H9 (cell line): ENCODE measurements around the gene ST6GAL1. TPM values are rescaled to one million over a fixed set of nuclear protein-coding genes. Genes with fewer than 3 reads are reported as not detected.

Experiments used
- DNase-seq: peaks from one replicate; pipeline ENCODE4 v3.0.0-alpha.2; 2017
- H2AFZ ChIP-seq: one replicate; pipeline ENCODE4 v1.6.1; 2013; ENCODE audit warnings: mild to moderate bottlenecking, low read length, control low read depth, moderate library complexity
- H2AK5ac ChIP-seq: 2 replicates; pipeline ENCODE4 v1.6.1; 2013; ENCODE audit warnings: low read length, control low read depth, mixed read lengths; ENCODE audit not compliant: insufficient read length
- H2BK120ac ChIP-seq: one replicate; pipeline ENCODE4 v1.6.1; 2013; ENCODE audit warnings: low read depth, mild to moderate bottlenecking, low read length, control low read depth, inconsistent platforms; ENCODE audit not compliant: poor library complexity, severe bottlenecking
- H2BK12ac ChIP-seq: 2 replicates; pipeline ENCODE4 v1.6.1; 2013; ENCODE audit warnings: low read length, control low read depth, mixed read lengths, low read depth; ENCODE audit not compliant: insufficient read length
- H2BK15ac ChIP-seq: 2 replicates; pipeline ENCODE4 v1.6.1; 2013; ENCODE audit warnings: low read depth, low read length, control low read depth
- H2BK20ac ChIP-seq: one replicate; pipeline ENCODE4 v1.6.1; 2013; ENCODE audit warnings: low read depth, mild to moderate bottlenecking, low read length, control low read depth, inconsistent platforms; ENCODE audit not compliant: poor library complexity, severe bottlenecking
- H2BK5ac ChIP-seq: 2 replicates; pipeline ENCODE4 v1.6.1; 2013; ENCODE audit warnings: low read length, control low read depth, mixed read lengths; ENCODE audit not compliant: insufficient read length
- H3K14ac ChIP-seq: 2 replicates; pipeline ENCODE4 v1.6.1; 2013; ENCODE audit warnings: low read length, control low read depth; ENCODE audit not compliant: insufficient read depth
- H3K18ac ChIP-seq: 2 replicates; pipeline ENCODE4 v1.6.1; 2013; ENCODE audit warnings: low read depth, mild to moderate bottlenecking, mixed read lengths, low read length, control low read depth; ENCODE audit not compliant: insufficient read length
- H3K23ac ChIP-seq: 2 replicates; pipeline ENCODE4 v1.6.1; 2013; ENCODE audit warnings: low read length, control low read depth, mixed read lengths, low read depth; ENCODE audit not compliant: insufficient read length
- H3K23me2 ChIP-seq: 2 replicates; pipeline ENCODE4 v1.6.1; 2013; ENCODE audit warnings: low read depth, mild to moderate bottlenecking, mixed read lengths, low read length, control low read depth; ENCODE audit not compliant: insufficient read length, poor library complexity, severe bottlenecking
- H3K27ac ChIP-seq: 2 replicates; pipeline ENCODE4 v1.5.1; 2013; ENCODE audit warnings: low read length, control low read depth, mixed read lengths, low read depth; ENCODE audit not compliant: insufficient read length
- H3K27me3 ChIP-seq: 2 replicates; pipeline ENCODE4 v1.6.1; 2013; ENCODE audit warnings: low read length, control low read depth, inconsistent platforms; ENCODE audit not compliant: insufficient read depth
- H3K4ac ChIP-seq: 2 replicates; pipeline ENCODE4 v1.6.1; 2013; ENCODE audit warnings: low read depth, mild to moderate bottlenecking, control low read depth, inconsistent platforms, low read length, moderate library complexity
- H3K4me1 ChIP-seq: 2 replicates; pipeline ENCODE4 v1.6.1; 2013; ENCODE audit warnings: low read length, control low read depth, inconsistent platforms; ENCODE audit not compliant: insufficient read depth
- H3K4me2 ChIP-seq: 2 replicates; pipeline ENCODE4 v1.6.1; 2013; ENCODE audit warnings: low read length, control low read depth, mixed read lengths; ENCODE audit not compliant: insufficient read length, insufficient read depth
- H3K56ac ChIP-seq: 2 replicates; pipeline ENCODE4 v1.6.1; 2013; ENCODE audit warnings: low read depth, mild to moderate bottlenecking, mixed read lengths, low read length, control low read depth; ENCODE audit not compliant: insufficient read length
- H3K79me1 ChIP-seq: 2 replicates; pipeline ENCODE4 v1.6.1; 2013; ENCODE audit warnings: low read depth, mild to moderate bottlenecking, moderate library complexity, low read length, control low read depth, inconsistent platforms; ENCODE audit not compliant: insufficient read depth, poor library complexity, severe bottlenecking
- H3K79me2 ChIP-seq: 2 replicates; pipeline ENCODE4 v1.6.1; 2013; ENCODE audit warnings: low read length, control low read depth, inconsistent platforms; ENCODE audit not compliant: insufficient read depth
- H3K9ac ChIP-seq: 2 replicates; pipeline ENCODE4 v1.6.1; 2013; ENCODE audit warnings: low read length, control low read depth, mixed read lengths; ENCODE audit not compliant: insufficient read length; ENCODE audit errors: extremely low read depth
- H3K9me3 ChIP-seq: one replicate; pipeline ENCODE4 v1.6.1; 2013; ENCODE audit warnings: low read depth, low read length, inconsistent platforms; ENCODE audit not compliant: control insufficient read depth
- H3T11ph ChIP-seq: one replicate; pipeline ENCODE4 v1.6.1; 2013; ENCODE audit warnings: mild to moderate bottlenecking, low read length, control low read depth, inconsistent platforms
- H4K20me1 ChIP-seq: one replicate; pipeline ENCODE4 v1.6.1; 2013; ENCODE audit not compliant: control insufficient read depth, insufficient read length, insufficient read depth
- H4K5ac ChIP-seq: 2 replicates; pipeline ENCODE4 v1.6.1; 2013; ENCODE audit warnings: low read depth, mild to moderate bottlenecking, mixed read lengths, low read length, control low read depth; ENCODE audit not compliant: insufficient read length
- H4K8ac ChIP-seq: replicated peaks from 2 replicates; pipeline ENCODE4 v1.6.1; 2013; ENCODE audit warnings: low read length, control low read depth, mixed read lengths, low read depth; ENCODE audit not compliant: insufficient read length
- H4K91ac ChIP-seq: 2 replicates; pipeline ENCODE4 v1.6.1; 2013; ENCODE audit warnings: low read depth, mild to moderate bottlenecking, moderate library complexity, mixed read lengths, low read length, control low read depth; ENCODE audit not compliant: insufficient read length
- H3K27ac Mint-ChIP-seq, 3 experiments: 2 replicates in 2 of 3; 3 replicates in 1 of 3; pipeline ENCODE4 v1.8.0; 2020 to 2021; ENCODE audit warnings: mixed read lengths in 3 of 3, mild to moderate bottlenecking in 1 of 3, moderate library complexity in 1 of 3
- H3K27me3 Mint-ChIP-seq: 2 replicates; pipeline ENCODE4 v1.8.0; 2021; ENCODE audit warnings: low read depth, mild to moderate bottlenecking, moderate library complexity, mixed read lengths
- H3K36me3 Mint-ChIP-seq, 3 experiments: 2 replicates in 2 of 3; 3 replicates in 1 of 3; pipeline ENCODE4 v1.8.0; 2020 to 2021; ENCODE audit warnings: low read depth in 3 of 3, mixed read lengths in 3 of 3; ENCODE audit not compliant: insufficient read depth in 1 of 3
- H3K4me1 Mint-ChIP-seq, 2 experiments: 2 replicates each; pipeline ENCODE4 v1.8.0; 2020; ENCODE audit warnings: mixed read lengths in 2 of 2
- H3K4me3 Mint-ChIP-seq, 2 experiments: 2 replicates in 1 of 2; 3 replicates in 1 of 2; pipeline ENCODE4 v1.8.0; 2020 to 2021; ENCODE audit warnings: mild to moderate bottlenecking in 2 of 2, mixed read lengths in 2 of 2, moderate library complexity in 1 of 2
- H3K9me3 Mint-ChIP-seq, 2 experiments: 2 replicates in 1 of 2; 3 replicates in 1 of 2; pipeline ENCODE4 v1.8.0; 2020; ENCODE audit warnings: mild to moderate bottlenecking in 2 of 2, mixed read lengths in 2 of 2, moderate library complexity in 1 of 2
- WGBS: extraction: QIAGEN DNeasy Blood & Tissue Kit; methylation state at CpG from one replicate; pipeline ENCODE4 v1.1.7; 2013; ENCODE audit warnings: missing lambda C conversion rate, low lambda C conversion rate, mixed read lengths; ENCODE audit not compliant: insufficient read length; ENCODE audit errors: extremely low coverage; 5-methylcytosine and 5-hydroxymethylcytosine counted together
- total RNA-seq: library from RNA; stranded (reverse); gene quantifications from 2 replicates; pipeline ENCODE4 v1.2.1, GENCODE V29; 2021
- TF ChIP-seq, protein P1 (sequence below): fragments of 200-600 bp; sonication (generic); conservative IDR thresholded peaks from 3 replicates; pipeline ENCODE4 v1.8.0; 2021; ENCODE audit warnings: antibody characterized with exemption, mild to moderate bottlenecking

The ST6GAL1 gene
- total RNA-seq, 1 experiment from 2014 or later = 139 TPM

DNA sequence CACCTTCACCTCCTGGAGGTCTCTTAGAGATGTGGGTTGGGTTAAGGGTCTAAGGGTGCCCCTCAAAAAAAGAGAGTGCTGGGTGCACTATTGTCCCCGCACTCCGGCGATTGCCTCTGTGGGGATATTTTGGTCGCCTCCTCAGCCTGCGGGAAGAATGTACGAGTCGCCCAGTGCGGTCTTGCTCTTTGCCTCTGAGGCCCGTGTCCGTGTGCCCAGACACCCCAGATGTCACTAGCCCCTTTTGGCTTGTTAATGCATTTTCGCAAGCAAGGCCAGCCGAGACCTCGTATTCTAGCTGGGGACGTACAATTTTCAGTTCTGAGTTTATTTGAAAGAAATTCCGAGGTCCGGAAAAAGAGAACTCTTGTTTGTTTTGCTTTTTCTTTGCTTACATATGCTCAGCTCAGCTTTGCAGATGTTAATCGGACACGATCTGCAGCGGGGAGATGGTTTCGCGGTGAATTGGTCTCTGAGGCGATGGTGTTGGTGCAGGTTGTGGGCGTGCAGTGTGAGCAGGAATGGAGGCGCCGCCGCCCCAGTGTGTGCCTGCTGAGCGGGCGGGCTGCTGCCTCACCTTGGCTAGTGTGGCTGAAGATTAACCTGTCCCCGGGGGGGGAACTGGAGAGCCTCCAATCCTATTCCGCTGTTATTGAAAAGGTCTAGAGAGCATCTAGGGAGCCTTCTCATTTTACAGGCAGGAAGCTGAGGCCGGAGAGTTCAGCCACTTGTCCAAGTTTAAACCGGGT is 1.4 kb downstream of the ST6GAL1 start:
- no peak overlapping the region for H2BK5ac ChIP-seq
- H2AFZ ChIP-seq = no peak overlapping the region
- no peak overlapping the region for H2AK5ac ChIP-seq
- H2BK12ac ChIP-seq = no peak overlapping the region
- peaks cover 9% of the 10 kb centered on the region for H3K79me1 ChIP-seq
- no peak overlapping the region for H3K27ac ChIP-seq
- H3K27me3 ChIP-seq = no peaks in the 10 kb centered on the region; the same call in 1 of the 2 replicates
- no peaks in the 10 kb centered on the region for H3K9me3 ChIP-seq
- H3K23me2 ChIP-seq = peaks cover 15% of the 10 kb centered on the region
- H2BK15ac ChIP-seq = no peak overlapping the region; the same call in 1 of the 2 replicates
- 0 out of 2 replicates have a peak, but pooled peaks cover 2% of the 10 kb centered on the region for H3K4me1 ChIP-seq
- H2BK120ac ChIP-seq = no peak overlapping the region
- H4K8ac ChIP-seq = no peak overlapping the region
- H3K4me2 ChIP-seq = peak overlapping the region; percentile 94
- 0 out of 2 replicates have a peak overlapping the region, but pooled peaks have one; percentile 53 for H3K14ac ChIP-seq
- peak; percentile 64 for DNase-seq
- H3K4ac ChIP-seq = no peak overlapping the region
- TF ChIP-seq, protein P1, sequence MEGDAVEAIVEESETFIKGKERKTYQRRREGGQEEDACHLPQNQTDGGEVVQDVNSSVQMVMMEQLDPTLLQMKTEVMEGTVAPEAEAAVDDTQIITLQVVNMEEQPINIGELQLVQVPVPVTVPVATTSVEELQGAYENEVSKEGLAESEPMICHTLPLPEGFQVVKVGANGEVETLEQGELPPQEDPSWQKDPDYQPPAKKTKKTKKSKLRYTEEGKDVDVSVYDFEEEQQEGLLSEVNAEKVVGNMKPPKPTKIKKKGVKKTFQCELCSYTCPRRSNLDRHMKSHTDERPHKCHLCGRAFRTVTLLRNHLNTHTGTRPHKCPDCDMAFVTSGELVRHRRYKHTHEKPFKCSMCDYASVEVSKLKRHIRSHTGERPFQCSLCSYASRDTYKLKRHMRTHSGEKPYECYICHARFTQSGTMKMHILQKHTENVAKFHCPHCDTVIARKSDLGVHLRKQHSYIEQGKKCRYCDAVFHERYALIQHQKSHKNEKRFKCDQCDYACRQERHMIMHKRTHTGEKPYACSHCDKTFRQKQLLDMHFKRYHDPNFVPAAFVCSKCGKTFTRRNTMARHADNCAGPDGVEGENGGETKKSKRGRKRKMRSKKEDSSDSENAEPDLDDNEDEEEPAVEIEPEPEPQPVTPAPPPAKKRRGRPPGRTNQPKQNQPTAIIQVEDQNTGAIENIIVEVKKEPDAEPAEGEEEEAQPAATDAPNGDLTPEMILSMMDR = no peak; the same call in 2 of the 3 replicates
- no peak overlapping the region for H3K56ac ChIP-seq
- Mint-ChIP-seq H3K27ac (peak overlapping the region; percentile 94 to 98 (median 97)), H3K4me3 (peak overlapping the region; percentile 86 to 96), H3K36me3 (peaks cover 30 to 37% (median 33%) of the 10 kb centered on the region in 3 experiments), H3K27me3 (peaks cover 18% of the 10 kb centered on the region), H3K9me3 (peaks cover 2 to 8% of the 10 kb centered on the region in 2 experiments; a peak in 3 of 5 replicates), H3K4me1 (peaks cover 36 to 37% of the 10 kb centered on the region in 2 experiments)
- no peaks in the 10 kb centered on the region for H4K20me1 ChIP-seq
- H4K91ac ChIP-seq = no peak overlapping the region
- WGBS = no CpG with 5 or more reads among the region's 32 CpGs
- H4K5ac ChIP-seq = no peak overlapping the region
- H3K9ac ChIP-seq = peak overlapping the region; percentile 48
- no peak overlapping the region for H3K23ac ChIP-seq
- peaks cover 18% of the 10 kb centered on the region for H3K79me2 ChIP-seq
- no peak overlapping the region for H2BK20ac ChIP-seq
- H3T11ph ChIP-seq = no peak overlapping the region
- no peak overlapping the region for H3K18ac ChIP-seq
